HG02588 (cell line): Measurements from ENCODE around the gene CD151.

ENCODE experiments used
- ATAC-seq: cut with Tn5 transposase; IDR thresholded peaks from one replicate; pipeline ENCODE4 v1.9.1; 2021; ENCODE audit warnings: mild to moderate bottlenecking, moderate library complexity; ENCODE audit not compliant: unreplicated experiment

The CD151 gene

DNA sequence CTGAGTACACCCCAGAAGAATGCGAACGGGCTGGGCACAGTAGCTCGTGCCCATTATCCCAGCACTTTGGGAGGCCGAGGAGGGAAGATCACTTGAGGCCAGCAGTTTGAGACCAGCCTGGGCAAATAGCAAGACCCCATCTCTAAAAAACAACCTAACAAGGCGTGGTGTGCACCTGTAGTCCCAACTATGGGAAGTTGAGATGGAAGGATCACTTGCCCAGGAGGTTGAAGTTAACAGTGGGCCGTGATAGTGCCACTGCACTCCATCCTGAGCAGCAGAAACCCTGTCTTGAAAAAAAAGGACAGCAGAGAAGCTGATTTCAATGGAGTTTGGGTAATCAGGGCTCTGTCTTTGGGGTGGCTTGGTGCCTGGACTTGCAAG is 19.7 kb upstream of the CD151 start:
- ATAC-seq, result no peak

GRCh38 chr11:813456-814096 is 19.2 kb upstream of the CD151 start:
- ATAC-seq, result no peak

DNA sequence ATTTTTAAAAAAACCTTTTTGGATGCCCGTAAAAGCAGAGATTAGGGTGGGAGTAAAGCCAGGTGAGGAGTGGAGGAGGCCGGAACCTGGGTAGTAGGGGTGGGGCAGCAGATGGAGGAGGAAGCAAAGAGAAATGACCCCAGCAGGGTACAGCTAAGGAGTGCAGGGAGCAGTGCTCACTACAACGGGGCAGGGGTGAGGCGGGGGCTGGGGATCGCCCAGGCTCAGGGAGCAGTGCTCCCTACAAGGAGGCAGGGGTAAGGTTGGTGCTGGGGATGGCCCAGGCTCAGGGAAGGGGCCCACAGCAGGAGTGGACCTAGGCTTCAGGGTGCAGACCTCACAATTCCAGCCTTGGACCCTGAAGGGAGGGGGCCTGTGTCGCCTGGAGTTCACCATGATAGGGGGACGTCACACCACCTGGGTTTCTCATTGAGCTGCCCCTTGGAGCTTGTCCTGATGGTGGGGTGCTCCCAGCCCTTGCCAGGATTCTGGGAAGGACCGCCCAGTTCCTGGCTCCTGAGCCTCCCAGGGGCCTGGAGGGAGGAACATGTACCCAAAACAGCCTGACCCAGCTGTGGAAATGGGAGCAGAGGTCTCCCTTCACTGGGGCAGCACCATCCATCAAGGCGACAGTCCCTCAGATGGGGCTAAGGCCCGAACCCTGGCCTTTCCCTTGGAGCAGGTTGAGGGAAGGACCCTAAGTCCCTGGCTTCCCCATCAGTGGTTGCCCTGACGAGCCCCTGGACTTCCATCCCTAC is 16.9 kb upstream of the CD151 start:
- ATAC-seq, result no peak

DNA sequence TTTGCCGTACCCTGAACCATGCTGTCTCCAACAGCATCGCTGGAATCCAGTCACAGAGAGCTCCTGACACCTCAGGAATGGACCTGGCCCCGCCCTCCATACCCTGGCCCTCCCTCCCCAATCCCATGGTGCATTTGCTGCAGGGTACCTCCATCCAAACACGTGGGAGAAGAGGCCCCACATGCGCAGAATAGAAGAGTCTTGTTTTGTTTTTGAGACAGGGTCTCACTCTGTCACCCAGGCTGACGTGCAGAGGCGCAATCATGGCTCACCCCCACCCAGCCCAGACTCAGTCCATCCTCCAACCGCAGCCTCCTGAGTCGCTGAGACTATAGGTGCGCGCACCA is 16.3 kb upstream of the CD151 start:
- no peak for ATAC-seq

- ATAC-seq, result no peak
Measured at GRCh38 chr11:818396-819128, 14.2 kb upstream of the CD151 start, which contains the start of gene PNPLA2. TSS of gene PNPLA2 (plus strand) at chr11:818914. CDS start at chr11:819719, 805 bp downstream.

- ATAC-seq, result peak; percentile 58
Measured at GRCh38 chr11:819129-819931, 13.4 kb upstream of the CD151 start.

- peak; percentile 54 for ATAC-seq
Measured at GRCh38 chr11:819943-820649, 12.7 kb upstream of the CD151 start.

DNA sequence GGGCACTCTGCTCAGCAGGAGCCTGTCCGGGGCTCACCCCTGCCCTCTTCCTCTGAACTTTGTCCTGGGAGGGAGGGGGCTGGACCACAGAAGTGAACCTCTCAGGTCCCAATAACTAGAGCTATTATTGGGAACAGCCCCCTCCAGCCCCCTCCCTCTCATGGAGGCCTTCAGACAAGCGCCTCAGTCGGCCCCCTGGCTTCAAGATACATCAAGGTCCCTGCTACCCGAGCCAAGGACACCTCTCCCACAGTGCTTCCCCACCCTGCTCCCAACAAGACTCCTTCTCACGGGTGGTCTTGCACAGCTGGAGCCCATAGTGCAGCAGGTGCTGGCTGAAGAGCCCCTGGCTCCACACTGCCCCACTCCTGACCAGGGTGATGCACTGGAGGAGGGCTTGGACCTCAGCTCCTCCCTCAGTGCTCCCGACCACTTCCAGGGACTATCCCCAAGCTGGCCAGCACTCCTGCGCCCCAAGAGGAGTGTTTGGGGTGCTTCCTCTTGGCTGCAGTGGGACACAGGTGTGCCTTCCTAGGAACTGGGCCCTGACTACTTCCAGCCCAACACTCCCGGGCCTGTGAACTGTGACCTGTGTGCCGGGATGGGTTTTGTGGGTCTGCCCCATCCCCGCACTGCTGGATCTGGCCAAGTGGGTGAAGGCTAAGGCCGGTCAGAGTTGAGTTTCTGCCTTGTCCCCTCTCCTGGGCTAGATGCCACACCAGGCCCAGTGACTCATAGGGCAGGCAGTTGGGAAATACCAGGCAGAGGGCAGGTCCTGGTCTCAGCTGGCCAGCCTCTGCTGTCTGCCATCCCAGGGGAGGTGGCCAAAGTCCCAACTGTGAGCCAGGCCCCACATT is 11.9 kb upstream of the CD151 start:
- no peak for ATAC-seq

- no peak for ATAC-seq
Measured at GRCh38 chr11:821512-822371, 11.0 kb upstream of the CD151 start.

GRCh38 chr11:823441-824291 is 9.1 kb upstream of the CD151 start:
- no peak for ATAC-seq

GRCh38 chr11:824292-824880 is 8.4 kb upstream of the CD151 start:
- ATAC-seq, result no peak

DNA sequence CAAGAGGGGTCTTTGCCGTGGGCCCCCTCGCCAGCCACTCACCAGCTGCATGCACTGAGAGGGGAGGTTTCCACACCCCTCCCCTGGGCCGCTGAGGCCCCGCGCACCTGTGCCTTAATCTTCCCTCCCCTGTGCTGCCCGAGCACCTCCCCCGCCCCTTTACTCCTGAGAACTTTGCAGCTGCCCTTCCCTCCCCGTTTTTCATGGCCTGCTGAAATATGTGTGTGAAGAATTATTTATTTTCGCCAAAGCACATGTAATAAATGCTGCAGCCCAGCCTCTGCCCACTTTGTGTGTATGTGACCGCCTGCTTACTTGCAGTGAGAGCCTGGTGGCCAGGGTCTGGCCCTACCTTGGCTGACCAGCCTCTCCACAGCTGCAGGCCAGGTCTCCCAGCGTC is 7.8 kb upstream of the CD151 start:
- ATAC-seq, result no peak

- ATAC-seq, result no peak
Measured at GRCh38 chr11:825366-826226, 7.2 kb upstream of the CD151 start.

DNA sequence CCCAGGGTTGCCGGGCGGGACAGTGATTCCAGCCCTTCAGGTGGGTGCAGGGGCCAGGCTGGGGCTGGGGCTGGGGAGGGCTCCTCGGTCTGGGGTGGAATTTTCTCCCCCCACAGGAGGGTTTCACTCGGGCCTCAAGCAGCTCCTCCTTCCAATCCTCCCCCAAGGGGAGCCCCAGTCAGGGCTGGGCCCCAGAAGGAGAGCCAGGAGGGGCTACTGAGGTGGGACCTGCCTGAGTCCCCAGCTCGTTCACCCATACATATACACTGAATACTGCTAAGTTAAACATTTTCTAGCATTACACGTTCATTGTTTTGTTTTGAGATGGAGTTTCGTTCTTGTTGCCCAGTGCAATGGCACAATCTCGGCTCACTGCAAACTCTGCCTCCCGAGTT is 6.5 kb upstream of the CD151 start:
- no peak for ATAC-seq

- no peak for ATAC-seq
Measured at GRCh38 chr11:826836-827145, 6.0 kb upstream of the CD151 start.

DNA sequence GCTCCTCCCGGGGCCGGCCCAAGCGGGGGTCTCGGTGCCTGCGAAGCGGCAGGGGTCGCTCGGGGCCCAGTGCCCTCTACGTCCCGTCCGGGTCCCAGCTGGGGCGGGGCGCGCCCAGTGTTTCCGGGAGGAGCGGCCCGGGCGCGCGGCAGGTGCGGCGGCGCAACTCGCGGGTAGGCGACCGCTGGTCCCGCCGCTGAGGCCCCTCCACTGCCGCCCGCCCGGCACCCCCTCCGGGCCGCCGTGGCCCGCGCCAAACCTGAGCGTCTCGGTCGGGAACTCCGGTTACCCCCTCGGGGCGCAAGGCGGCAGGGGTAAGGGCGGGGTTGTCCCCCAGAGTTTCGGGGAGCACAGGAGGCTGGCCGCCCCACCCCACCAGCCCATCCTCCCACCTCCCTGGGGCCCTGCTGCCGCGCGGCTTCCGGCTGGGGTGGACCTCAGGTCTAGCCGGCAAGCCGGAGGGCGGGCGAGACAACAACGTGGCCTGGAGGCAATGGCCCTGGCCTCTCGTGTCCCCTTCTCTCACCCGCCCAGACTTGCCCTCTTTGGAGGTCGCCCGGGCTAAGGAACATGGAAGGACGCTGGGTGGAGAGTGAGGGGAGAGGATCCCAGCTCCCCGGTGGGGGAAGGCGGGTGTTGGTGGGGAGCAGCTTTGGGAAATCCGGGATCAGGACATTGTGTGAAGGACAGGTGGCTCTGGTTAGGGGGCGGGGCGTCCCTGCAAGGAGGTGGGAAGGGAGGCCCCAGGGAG is 5.4 kb upstream of the CD151 start:
- ATAC-seq, result peak; percentile 29
